A204.1 (cell line): ENCODE data around the gene KCNK15.
"Not testable (repeated sequence)": the region's sequence is repeated elsewhere in the genome, so short reads cannot be mapped to it uniquely, and the experiment has no call there.

Source experiments
- FAIRE-seq: peaks from 2 replicates; lab custom pipeline; 2012; peaks lifted over from hg19 to GRCh38; lab: Jason Lieb, UNC

KCNK15 gene

DNA sequence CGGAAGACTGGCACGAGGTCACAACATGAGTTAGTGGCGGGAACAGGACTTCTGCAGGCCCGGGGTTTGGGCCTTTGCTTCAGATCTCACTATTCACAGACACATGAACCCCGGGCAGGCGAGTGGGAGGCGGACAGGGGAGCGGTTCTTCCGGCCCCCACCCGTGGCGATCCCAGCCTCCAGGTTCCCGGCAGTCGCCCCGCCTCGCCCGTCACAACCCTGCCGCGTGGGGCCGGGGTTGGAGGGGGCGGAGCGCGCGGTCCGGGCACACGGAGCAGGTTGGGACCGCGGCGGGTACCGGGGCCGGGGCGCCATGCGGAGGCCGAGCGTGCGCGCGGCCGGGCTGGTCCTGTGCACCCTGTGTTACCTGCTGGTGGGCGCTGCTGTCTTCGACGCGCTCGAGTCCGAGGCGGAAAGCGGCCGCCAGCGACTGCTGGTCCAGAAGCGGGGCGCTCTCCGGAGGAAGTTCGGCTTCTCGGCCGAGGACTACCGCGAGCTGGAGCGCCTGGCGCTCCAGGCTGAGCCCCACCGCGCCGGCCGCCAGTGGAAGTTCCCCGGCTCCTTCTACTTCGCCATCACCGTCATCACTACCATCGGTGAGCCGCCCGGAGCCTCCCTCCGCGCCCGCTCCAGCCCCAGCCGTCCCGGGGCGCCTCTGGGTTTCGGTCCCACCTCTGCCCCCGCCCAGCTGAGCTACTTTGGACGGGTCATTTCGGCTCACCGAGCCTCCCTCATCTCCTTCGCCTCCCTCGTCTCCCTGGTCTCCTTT lies at the start of gene KCNK15:
TSS of gene KCNK15 (plus strand) at position 268 of the 769 bp plus-strand sequence. CDS start at position 314, 46 bp downstream.
- FAIRE-seq, result no peak

GRCh38 chr20:44696315-44696714 lies 49.4 kb upstream of the KCNK15 start:
- no peak for FAIRE-seq

- FAIRE-seq, result not testable (repeated sequence)
Observed at GRCh38 chr20:44697041-44697440, 48.6 kb upstream of the KCNK15 start.

GRCh38 chr20:44698351-44698750 lies 47.3 kb upstream of the KCNK15 start:
- no peak for FAIRE-seq

GRCh38 chr20:44700306-44700705 lies 45.4 kb upstream of the KCNK15 start:
- FAIRE-seq, result no peak

- no peak for FAIRE-seq
Observed at GRCh38 chr20:44701118-44701857, 44.4 kb upstream of the KCNK15 start.

DNA sequence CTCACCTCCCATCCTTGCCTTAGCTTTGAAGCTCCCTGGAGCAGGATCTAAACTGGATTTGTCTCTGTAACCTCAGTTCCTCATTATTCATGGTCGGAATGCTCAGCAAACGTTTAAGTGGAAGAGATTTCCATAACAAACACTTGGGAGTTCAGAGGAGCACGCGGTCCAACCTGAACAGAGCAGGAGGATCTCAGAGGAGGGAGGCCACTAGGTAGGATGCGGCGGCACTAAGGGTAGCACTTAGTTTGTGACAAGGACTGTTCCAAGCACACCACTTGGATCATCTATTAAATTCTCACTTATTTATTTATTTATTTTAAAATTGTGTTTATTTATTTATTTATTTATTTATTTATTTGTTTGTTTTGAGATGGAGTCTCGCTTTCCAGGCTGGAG lies 43.8 kb upstream of the KCNK15 start:
- FAIRE-seq, result no peak

DNA sequence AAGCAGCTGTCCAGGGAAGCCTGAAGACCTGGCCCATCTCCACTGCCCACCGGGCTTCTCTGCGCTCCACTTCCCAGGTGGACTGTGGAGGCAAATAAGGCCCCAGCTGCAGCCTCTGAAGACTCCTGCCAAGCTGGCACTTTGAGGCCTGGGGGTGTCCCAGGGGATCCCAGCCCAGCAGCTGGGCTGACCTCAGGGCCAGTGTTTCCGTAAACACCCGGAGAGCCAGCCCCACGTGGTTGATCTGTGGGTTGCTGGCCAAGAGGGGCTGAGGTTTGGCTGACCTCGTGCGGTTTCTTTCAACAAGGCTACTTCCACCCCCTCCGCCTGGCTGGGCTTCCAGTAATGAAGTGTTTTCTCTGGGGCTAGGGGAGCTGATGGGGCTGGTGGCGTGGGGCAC lies 42.9 kb upstream of the KCNK15 start:
- no peak for FAIRE-seq

GRCh38 chr20:44703183-44703925 lies 42.3 kb upstream of the KCNK15 start:
- no peak for FAIRE-seq

DNA sequence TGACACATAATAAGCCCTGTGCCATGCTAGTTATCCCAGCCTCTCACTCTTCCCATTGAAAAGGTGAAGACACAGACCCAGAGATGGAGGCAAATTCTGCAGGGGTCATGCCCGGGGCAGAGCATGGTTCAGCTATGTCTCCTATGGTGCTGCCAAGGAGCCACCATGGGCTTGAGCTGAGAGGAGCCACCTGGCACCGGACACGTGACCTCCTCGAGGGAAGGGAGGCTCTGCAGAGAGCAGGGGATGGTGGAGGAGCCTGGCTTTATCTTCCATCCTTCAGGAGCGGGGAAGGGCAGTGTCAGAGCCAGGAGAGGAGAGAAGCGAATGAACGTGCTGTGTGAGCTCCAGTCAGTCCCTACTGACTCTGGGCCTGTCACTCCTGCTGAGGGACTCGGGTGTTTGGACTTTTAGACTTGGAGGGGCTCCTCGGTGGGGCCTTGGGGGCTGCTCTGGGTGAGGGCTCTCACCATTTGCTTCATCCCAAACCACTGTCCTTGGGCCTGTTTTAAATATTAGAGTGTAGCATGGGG lies 41.6 kb upstream of the KCNK15 start:
- FAIRE-seq, result no peak

DNA sequence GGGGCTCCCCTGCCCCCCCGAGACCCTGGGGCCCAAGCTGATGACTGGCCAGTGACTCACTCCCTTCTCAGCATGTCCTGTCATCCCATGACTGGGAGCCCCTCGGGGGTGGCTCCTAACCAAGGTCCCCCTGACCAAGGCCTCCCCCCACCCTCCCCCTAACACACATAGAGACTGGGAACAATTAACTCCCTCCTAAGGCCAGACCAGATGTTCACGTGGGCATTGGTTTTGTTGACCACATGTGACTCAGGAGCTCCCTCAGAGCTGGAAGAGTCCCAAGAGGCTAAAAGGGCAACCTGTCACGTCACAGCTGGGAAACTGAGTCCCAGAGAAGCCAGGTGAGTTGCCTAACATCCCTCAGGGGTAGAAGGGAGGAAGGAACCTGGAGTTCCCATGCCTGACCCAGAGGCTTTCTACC lies 41.1 kb upstream of the KCNK15 start:
- no peak for FAIRE-seq

DNA sequence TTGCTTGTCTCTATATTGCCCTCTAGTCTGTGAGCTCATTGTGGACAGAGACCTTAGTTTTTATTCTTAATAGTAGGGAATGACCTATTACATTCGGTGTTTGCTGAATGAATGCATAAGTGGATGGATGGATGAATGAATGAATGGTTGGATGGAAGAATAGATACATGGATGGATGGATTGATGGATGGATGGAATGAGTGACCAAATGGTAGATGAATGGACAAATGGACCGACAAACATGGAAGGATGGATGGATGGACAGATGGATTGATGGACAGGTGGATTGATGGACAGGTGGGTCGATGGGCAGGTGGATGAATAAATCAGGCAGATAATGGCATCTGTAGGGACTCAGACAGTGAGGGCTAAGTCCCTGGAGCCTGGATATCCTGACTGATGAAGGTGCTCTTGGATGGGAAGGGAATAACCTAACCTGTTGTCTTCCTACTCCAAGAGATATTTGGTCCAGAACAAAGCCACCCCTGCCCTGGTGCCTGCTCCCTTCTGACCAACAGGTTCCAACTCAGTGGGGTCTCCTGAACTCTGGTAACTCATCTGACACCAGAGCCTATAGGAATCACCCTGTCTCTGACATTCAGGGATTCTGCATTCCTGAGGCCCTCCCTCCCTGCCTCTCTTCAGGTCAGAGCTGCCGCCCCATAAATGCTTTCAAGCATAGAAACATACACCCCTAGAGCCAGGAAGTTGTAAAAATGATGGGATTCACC lies 40.1 kb upstream of the KCNK15 start:
- no peak for FAIRE-seq

DNA sequence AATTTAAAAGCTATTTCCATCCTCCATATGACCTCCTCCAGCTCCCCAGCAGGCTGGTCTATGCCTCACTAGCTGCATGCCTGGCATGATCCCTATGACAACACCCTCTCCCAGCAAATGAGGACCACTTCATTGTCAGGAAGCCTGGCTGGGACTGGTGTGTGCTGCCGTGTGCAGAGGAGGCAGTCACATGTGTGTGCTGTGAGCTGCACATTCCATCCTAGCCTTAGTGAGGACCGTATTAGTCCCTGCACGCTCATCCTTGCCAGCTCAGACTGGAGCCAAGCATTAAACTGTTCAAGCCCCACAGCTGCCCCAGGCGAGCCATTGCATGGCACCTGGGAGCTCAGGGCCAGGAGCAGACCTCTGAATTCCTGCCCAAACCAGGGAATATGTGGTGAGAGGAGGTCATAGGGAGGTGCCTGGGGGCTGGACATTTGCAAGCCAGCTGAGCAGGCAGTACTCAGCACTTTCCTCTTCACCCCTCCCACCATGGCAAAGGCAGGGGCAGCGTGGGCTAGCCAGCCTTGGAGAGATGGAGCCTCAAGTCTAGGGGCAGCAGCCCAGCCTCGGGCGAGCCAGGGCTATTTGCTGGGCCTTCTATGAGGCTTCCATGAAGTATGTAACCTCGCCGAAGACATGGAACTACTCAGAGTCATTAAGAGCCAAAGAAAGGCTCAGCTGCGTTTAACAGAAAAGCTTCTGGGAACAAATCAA lies 39.2 kb upstream of the KCNK15 start:
- FAIRE-seq, result no peak

DNA sequence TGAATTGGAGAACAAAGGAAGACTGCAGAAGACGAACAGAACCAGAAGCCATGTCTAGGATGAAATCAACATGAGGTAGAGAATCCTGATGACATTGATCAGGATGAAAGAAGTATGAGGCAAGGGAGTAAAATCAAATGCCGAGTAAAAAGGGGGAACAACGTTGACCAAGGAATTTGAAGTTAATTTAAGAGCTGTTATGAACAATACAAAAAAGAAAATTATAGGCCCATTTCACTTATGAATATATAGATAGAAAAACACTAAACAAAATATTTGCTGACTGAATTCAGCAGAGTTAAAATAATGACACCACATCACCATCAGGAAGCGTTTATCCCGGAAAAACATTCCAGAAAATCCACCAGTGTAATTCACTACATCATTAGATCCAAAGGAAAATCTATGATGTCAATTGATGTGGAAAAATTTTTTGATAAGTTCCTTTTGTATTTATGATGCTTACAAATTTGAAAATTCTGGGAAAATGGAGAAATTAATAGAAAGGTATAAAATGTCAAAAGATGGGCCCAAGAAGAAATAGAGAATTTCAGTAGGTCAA lies 38.6 kb upstream of the KCNK15 start:
- FAIRE-seq, result no peak

DNA sequence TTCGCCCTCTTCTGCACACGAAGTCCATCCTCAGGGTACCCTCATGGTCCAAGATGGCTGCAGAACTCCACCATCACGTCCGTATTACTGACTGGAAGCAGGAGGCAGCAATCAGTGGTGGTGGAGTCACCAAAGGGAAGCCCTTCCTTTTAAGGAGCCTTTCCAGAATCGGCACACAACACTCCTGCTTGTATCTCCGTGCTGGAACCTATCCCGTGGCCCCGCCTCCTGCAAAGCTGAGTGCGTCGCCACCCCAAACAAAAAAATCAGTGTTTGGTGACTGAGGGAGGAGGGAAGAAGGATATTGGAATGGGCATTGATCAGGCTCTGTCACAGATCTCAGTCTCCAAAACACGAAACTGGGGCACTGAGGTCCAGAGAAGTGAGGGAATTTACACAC lies 36.3 kb upstream of the KCNK15 start:
- no peak for FAIRE-seq

DNA sequence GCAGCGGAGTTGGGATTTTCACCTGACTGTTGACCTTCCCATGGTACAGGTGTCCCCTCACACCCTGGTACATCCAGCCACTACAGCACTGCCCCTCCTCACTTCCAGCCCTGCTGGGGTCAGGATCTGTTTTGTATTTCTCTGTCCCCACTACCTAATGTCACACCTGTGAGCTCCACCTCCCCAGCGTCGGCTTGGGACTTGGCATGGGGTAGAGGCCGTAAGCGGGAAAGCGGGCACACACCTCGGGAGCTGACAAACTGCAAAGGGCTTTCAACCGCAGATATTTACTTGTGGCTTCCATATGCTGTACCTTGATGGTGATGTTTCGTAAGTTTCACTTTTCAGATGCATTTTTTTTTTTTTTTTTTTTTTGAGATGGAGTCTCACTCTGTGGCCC lies 35.9 kb upstream of the KCNK15 start:
- FAIRE-seq, result no peak

- no peak for FAIRE-seq
Observed at GRCh38 chr20:44711237-44711636, 34.4 kb upstream of the KCNK15 start.

GRCh38 chr20:44714102-44714700 lies 31.5 kb upstream of the KCNK15 start:
- no peak for FAIRE-seq

DNA sequence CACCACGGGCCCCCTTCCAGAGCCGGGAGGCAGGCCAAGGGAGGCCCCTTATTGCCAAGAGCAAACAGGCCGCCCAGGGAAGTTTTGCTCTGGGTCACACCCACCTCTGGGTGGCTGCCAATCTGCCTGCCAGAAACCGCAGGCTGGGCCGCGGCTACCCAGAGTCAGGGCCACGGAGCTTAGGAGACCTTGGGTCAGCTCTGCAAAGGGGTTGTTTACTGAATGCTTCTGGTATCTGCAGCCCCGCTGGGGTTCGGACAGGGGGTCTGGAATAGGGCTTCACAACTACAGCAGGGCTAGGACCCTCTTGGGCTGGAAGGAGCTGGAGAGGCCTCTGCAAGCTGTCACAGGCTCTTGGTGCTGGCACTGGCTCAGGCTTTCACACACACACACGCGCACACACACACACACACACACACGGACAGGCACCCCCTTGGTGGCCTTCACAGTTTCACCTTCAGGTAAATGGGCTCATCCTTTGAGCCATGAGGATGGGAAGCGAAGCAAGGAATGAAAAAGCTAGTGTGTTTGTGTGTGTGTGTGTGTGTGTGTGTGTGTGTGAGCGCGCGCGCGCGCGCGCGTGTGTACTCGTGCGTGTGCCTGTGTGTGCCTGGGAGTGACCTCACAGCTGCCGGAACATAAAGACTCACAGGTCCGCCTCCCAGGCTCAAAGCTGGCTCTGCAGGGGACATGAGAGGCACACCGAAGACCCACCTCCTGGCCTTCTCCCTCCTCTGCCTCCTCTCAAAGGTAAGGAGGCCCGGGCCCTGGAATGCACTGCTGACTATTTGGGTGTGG lies 30.8 kb upstream of the KCNK15 start, which contains the start of gene CCN5:
TSS of gene CCN5 (plus strand) at position 669 of the 798 bp plus-strand sequence. CDS start at position 691, 22 bp downstream.
- no peak for FAIRE-seq
